ENCODE results near the gene KHK.

DNA sequence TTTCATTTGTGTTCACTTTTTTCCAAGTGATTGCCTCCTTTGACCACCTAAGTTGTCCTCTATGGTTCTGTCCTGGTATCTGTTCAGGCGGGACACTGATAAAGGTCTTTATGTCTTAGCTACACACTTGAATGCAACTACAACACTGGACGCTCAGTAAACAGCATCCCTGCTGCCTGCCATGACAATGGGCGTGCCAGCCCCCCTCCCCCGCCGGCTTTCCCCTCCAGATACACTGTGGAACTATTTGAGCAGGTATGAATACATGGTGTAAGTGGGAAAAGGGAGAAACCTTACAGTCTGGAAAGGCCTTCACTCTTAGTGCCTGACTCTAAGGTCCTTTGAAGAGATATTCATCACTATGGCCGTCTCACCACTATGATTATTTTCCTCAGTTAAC, 29.4 kb upstream of the KHK start:
- no peak for TF ChIP-seq EZH2 (IDR thresholded peaks at IDR 0.05; ENCODE audit: insufficient read depth, poor library complexity, severe bottlenecking)
- TF ChIP-seq EZH2phosphoT487 (IDR thresholded peaks at IDR 0.05; ENCODE audit: insufficient read depth, low read depth): no peak
